SHP77 treated with DMSO at 0.1 percent for 48 hours (cell line): ENCODE results near the gene SPEG.

ENCODE experiments used
- DNase-seq: peaks from one replicate; lab custom pipeline; 2025; lab: John Stamatoyannopoulos, UW

Gene SPEG

GRCh38 chr2:219497495-219498279, 63.0 kb downstream of the SPEG start:
- peak; percentile 30 for DNase-seq

DNA sequence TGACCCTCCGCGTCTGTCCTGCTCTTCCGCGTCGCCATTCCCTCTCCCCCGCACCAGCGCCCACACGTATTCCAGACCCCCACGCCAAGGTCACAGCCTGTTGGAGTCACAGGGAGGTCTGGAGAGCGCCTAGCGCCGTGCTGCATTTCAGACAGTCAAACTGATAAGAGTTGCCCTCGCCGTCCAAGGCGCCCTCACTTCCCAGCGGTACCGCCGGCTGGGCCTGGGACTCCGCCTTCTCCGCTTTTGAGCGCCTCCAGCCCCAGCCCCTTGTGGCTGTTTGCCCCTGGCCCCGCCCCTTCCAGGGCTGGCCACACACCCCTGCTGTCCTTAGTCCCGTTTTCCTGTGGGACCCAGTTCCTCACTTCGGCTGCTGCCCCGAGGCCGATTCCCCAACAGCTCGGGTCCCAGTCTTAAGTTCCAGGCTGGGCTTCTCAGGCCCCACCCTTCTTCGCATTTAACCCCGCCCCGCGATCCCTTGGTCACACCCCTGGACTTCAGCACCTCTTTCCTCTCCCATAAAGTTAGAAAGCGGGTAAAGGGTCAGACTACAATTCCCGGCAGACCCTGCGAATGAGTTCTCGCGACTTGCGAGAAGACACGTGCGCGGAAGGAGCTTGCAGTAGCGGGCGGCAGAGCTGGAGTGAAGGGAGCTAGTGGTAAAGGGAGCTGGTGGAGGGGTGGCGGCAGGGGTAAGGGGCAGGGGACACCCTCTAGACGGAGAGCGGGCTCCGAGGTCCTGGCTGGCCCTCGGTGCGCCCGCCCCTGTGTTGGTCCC, 63.8 kb downstream of the SPEG start, which contains the start of gene GMPPA:
Gene GMPPA, plus strand, starts transcription at position 612 of the 778 bp plus-strand sequence. CDS start 1,085 bp downstream, outside the sequence.
- peak; percentile 95 for DNase-seq

DNA sequence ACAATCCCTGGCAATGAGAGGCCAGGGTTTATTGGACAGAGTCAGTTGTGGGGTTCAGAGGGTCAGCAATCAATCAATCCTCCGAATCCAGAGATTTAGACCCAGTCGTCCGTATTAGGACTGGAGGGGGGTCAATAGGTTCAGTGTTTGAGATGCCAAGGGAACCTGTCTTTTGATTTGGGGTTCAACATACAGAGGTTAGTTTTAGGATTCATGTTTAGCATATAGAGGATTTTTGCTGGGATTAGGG, 64.3 kb downstream of the SPEG start:
- DNase-seq, result no peak

DNA sequence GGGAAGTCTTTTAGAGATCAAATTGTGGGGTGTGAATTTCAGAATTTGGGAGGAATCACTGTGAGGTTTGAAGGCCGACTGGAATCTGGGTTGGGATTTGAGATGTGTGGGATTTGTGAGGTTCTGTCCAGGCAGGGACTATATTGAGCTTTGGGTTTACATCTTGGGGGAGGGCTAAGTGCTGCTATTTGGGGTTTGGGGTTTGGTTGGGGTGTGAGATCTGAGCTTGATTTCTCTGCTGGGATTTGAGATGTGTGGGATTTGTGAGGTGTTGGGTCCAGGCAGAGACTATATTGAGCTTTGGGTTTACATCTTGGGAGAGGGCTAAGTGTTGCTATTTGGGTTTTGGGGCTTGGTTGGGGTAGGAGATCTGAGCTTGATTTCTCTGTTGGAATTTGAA, 64.9 kb downstream of the SPEG start:
- DNase-seq, result no peak

GRCh38 chr2:219500135-219500534, 65.5 kb downstream of the SPEG start:
- no peak for DNase-seq

GRCh38 chr2:219501849-219502248, 67.2 kb downstream of the SPEG start:
- DNase-seq, result no peak

DNA sequence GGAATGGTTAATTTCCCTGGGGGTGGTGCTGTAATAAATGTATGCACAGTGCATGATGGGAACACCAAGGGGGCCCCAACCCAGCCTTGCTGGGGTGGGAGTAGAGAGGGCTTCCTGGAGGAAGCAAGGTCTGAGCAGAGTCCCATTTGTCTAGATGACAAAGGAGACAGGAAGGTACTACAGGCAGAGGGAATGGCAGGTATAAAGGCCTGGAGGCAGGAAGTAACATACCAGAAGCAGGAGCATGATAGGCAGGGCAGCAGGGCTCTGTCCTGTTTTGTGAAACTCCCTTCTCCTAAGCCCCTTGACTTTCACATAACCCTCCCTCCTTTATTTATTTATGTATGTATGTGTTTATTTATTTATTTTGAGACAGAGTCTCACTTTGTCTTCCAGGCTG, 68.0 kb downstream of the SPEG start:
- DNase-seq, result no peak

DNA sequence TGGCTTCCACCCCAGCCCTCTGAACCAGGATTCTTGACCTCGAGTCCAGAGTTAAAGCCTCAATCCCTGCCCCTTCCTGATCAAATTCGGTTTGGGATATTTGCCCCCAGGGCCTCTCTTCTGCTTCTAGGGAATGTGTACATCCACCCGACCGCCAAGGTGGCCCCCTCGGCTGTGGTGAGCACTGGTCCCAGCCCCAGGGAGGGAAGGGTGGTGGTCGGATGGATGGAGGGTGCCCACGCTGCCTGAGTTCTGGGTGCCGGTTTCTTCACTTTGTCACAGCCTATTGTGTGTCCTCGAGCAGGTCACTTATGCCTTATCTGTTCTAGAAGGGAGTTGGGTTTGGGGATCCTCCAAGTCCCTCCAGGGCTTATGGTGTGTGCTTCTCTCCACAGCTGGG, 70.9 kb downstream of the SPEG start:
- no peak for DNase-seq

- DNase-seq, result no peak
Measured at GRCh38 chr2:219506153-219506801, 71.6 kb downstream of the SPEG start.

DNA sequence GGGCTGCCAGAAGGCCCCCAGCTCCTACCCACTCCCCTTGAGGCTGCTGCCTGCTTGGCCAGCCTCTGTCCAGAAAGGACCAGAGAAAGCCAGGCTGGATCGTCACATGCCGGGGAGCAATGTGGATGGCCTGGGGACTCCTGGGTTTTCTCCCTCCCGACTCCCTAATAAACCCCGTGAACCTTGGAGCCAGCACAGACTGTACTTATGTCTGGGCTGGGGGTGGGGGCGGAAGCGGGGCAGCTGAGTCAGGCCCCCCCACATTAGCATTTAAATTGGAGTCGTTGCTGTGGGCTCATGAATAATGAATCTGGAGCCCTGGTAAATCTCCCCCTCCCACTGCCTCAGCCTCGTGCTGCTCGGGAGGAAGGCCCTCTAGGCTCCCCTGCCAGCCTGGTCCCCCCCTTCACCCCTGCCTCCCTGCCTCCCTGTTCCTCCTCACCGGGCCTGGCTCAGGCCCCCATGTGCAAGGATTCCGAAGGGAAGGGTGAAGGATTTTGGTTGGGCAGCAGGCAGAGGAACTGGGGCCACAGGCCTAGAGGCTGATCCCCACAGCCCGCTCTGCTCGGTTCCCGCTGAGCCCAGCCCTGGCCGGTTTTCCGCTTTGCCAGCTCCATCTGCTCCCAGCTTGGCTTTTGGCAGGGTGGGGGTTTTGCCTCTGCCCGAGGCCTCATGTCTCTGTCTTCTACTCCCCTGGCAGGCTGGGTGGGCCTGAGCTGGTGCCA, 72.3 kb downstream of the SPEG start:
- DNase-seq, result no peak

DNA sequence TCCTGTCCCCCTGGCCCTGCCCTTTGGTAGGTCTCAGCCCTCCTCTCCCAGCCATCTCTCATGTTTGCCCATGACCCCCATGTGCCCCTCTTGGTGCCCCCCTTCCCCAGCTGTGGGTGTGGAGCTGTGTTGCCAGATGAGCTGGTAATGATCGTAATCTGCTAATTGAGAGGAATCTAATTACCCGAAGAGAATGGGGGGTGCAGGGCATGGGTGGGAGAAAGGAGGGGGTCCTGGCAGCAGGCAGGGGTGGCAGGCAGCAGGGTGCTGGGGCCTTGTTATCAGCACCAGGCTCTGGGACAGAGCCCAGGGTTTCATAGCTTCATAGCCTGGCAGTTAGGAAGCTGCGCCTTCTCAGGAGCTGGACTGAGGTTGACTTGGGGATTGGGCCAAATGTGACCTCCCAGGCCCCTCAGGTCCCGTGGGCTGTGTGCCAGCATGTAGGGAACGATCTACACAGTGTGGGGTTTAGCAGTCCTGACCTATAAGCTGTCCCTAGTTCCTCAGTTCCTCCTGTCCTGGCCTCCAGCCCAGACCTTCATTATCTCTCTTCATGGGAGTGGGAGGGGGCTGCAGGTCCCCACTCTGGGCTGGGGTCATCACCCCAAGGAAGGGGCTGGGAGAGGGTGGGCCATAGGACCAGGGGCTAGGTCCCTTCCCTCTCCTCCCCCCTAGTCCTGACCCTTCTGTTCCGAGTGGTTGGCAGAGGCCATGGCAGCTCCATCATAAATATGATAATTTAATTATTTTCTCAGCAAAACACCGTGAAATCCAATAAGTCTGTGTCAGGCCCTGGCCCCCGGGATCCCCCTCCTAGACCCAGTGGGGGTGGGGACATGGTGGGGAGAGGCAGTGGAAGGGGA, 73.2 kb downstream of the SPEG start:
- DNase-seq, result no peak

GRCh38 chr2:219508444-219508734, 73.7 kb downstream of the SPEG start:
- no peak for DNase-seq

DNA sequence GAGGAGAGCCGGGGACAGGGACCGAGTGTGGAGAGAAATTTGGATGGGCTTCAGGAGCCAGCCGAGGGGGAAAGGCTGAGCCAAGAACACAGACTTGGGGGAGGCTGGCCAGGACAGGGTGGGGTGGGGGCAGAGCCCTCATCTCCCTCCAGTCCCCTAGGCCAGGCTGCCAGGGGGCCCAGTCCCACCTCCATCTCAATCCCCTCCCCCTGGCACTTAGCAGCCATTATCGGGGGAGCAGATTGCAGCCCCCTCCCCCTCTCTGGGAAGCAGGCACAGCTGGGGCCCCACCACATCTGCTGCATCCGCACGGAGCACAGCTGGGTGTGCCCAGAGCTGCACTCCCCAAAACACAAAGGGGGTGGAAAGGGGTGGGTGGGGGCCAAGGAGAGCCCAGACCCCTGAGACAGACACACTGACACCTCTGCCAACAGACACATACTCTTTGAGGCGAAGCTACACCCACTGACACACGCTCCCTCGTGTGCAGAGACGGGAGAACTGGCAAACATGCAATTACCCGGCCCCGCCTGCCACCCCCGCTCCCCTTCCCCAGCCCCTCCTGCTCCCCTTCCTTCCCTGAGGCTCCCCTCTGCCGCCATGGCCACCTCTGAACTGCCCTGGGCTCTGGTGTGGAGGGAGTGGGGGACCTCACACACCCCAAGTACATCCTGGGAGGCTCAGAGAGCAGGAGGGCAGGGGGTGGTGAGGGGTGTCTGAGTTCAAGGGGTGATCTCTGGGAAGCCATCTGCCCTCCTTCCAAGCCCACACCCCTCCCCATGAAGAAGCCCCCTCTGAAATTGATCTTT, 74.5 kb downstream of the SPEG start:
- DNase-seq, result no peak

GRCh38 chr2:219509780-219510511, 75.3 kb downstream of the SPEG start:
- DNase-seq, result peak; percentile 17

DNA sequence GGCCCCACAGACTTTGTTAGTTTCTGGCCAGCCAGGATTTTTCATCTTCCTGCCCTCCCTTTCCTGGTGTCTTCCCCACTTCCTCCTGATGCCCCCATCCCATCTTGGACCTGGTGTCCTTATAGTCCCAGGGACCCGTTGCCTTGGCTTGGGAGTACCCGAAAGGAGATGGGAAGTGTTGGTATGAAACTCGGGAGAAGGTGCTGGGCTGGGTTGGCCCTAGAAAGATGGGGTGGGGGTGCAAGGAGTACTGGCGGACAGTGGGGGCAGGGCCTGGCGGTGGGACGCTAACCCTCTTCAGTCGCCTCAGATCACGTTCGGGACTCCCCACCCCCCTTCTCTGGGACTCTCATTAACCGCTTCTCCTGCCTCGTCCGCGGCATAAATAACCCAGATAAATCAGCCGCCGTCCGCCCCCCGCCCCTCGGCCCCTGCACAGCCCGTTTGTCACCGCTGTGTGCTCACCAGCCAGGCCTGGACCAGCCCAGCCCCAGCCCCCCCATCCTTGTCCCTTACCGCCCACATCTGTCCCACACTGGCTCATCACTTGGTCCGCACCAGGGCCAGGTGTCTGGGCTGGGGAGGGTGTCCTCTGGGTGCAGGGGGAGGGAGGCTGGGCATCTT, 76.0 kb downstream of the SPEG start:
- no peak for DNase-seq

GRCh38 chr2:219511547-219512325, 77.1 kb downstream of the SPEG start:
- DNase-seq, result no peak

GRCh38 chr2:219512524-219513216, 78.0 kb downstream of the SPEG start:
- no peak for DNase-seq

GRCh38 chr2:219513787-219514186, 79.1 kb downstream of the SPEG start:
- DNase-seq, result no peak
